Central memory CD8-positive, alpha-beta T cell (primary cell): ENCODE data around the gene ZNF133.

ENCODE experiments used
- ATAC-seq: fragments of 150-1000 bp; cut with Tn5 transposase; replicated peaks from 2 replicates; pipeline ENCODE4 v1.10.0; 2022; ENCODE audit warnings: mild to moderate bottlenecking, moderate FRiP score, moderate number of reproducible peaks; ENCODE audit not compliant: poor library complexity, severe bottlenecking; ENCODE audit errors: extremely low read depth
- DNase-seq, 2 donors: peaks; one replicate each; pipeline ENCODE4 v3.0.0; 2021; ENCODE audit warnings: low spot score in 2 of 2
- H3K27ac Mint-ChIP-seq: one replicate; pipeline ENCODE4 v1.8.0; 2022; ENCODE audit warnings: low read depth, mild to moderate bottlenecking, moderate library complexity, mixed read lengths
- H3K27me3 Mint-ChIP-seq: one replicate; pipeline ENCODE4 v1.8.0; 2022; ENCODE audit warnings: mixed read lengths
- H3K36me3 Mint-ChIP-seq: one replicate; pipeline ENCODE4 v1.8.0; 2022; ENCODE audit warnings: mild to moderate bottlenecking, moderate library complexity, mixed read lengths; ENCODE audit not compliant: insufficient read depth
- H3K4me1 Mint-ChIP-seq: one replicate; pipeline ENCODE4 v1.8.0; 2022; ENCODE audit warnings: mixed read lengths
- H3K4me3 Mint-ChIP-seq: one replicate; pipeline ENCODE4 v1.8.0; 2022; ENCODE audit warnings: mild to moderate bottlenecking, moderate library complexity, mixed read lengths
- H3K9me3 Mint-ChIP-seq: one replicate; pipeline ENCODE4 v1.8.0; 2022; ENCODE audit warnings: mixed read lengths

Gene ZNF133

DNA sequence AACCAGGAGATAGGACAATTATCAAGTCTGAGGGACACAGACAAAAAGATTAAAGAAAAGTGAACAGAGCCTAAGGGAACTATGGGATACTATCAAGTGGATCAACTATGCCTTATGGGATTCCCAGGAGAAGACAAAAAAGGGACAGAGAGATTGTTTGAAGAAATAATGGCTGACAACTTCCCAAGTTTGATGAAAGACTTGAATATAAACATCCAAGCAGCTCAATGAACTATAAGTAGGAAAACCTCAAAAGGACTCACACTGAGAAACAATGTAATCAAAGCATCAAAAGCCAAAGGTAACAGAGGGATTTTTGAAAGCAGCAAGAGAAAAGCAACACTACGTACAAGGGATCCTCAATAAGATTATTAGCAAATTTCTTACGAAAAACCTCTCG is 11.0 kb downstream of the ZNF133 start:
- DNase-seq, result no peak
- no peaks in the 10 kb centered on the region for H3K36me3 Mint-ChIP-seq
- H3K4me1 Mint-ChIP-seq, result no peaks in the 10 kb centered on the region
- no peaks in the 10 kb centered on the region for H3K9me3 Mint-ChIP-seq
- no peak overlapping the region for H3K4me3 Mint-ChIP-seq
- H3K27me3 Mint-ChIP-seq, result no peaks in the 10 kb centered on the region
- no peak overlapping the region for H3K27ac Mint-ChIP-seq
- no peak for ATAC-seq

DNA sequence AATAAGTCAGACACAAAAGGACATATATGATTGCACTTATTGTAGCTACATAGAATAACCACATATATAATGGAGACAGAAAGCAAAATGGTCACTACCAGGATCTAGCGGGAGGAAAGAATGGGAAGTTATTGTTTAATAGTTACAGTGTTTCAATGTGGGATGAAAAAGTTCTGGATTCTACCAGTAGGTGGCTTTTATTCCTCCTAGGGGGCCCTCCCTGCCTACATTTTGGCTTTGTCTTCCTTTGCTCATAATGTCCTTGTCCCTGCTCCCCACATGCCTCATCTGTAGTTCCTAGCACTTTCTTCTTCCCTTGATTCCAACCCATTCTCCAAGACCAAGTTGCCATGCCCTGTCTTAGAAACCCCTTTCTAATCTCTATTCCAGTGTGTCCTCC is 16.3 kb downstream of the ZNF133 start:
- Mint-ChIP-seq H3K36me3 (peaks cover 5% of the 10 kb centered on the region), H3K4me3 (no peak overlapping the region), H3K27me3 (no peaks in the 10 kb centered on the region), H3K9me3 (no peaks in the 10 kb centered on the region), H3K4me1 (peaks cover 5% of the 10 kb centered on the region), H3K27ac (no peak overlapping the region)
- ATAC-seq (no peak), DNase-seq (no peak)

DNA sequence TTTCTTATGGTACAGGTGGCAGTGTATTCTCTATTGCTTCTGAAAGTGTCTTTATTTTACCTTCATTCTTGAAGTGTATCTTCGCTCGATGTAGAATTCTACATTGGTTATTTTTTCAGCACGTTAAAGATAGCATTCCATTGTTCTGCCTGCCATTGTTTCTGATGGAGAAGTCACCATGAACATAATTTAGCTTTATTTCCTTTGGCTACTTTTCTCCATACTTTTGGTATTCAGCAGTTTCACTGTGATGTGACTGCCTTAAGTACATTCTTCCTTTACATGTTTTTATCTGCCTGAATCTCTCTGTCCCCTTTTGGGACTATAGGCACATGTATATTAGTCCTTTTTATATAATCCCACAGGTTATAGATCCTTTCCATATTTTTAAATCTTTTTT is 19.0 kb downstream of the ZNF133 start:
- no peaks in the 10 kb centered on the region for H3K27me3 Mint-ChIP-seq
- ATAC-seq (no peak), DNase-seq (no peak)
- H3K4me3 Mint-ChIP-seq, result no peak overlapping the region
- no peak overlapping the region for H3K27ac Mint-ChIP-seq
- H3K4me1 Mint-ChIP-seq, result peaks cover 5% of the 10 kb centered on the region
- no peaks in the 10 kb centered on the region for H3K9me3 Mint-ChIP-seq
- peaks cover 6% of the 10 kb centered on the region for H3K36me3 Mint-ChIP-seq

DNA sequence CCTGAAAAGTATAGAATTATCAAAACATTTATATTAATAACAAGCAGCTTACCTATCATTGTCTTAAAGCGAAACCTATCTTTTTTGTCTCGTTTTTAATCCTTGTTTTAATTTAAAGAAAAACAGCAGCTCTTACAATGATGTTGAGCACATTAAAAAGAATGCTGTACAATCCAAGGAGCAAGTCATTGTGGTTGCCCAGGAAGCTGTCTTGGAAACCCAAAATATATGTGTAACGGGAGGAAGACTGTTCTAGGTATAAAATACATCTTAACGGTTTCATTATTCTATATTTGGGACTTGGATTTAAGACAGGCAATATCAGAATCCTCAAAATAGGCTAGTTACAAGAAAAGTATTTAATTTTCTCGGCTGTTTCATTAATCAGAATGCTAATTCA is 21.7 kb downstream of the ZNF133 start:
- H3K36me3 Mint-ChIP-seq, result peaks cover 9% of the 10 kb centered on the region
- no peak overlapping the region for H3K27ac Mint-ChIP-seq
- no peak for ATAC-seq
- no peaks in the 10 kb centered on the region for H3K27me3 Mint-ChIP-seq
- H3K4me3 Mint-ChIP-seq, result no peak overlapping the region
- no peak for DNase-seq
- no peaks in the 10 kb centered on the region for H3K9me3 Mint-ChIP-seq
- H3K4me1 Mint-ChIP-seq, result peaks cover 5% of the 10 kb centered on the region

DNA sequence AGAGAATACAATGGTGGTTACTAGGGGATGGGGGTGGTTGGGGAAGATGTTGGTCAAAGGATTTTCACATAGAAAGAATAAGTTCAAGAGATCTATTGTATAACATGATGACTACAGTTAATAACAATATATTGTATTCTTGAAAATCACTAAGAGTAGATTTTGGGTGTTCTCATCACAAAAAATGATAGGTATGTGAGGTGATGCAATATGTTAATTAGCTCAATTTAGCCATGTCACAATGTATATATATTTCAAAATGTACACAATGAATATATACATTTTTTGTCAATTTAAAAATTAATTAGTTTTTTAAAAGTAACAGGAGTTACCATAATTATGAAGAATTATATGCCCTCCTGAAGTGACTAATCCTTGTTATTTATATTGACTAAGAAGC is 22.3 kb downstream of the ZNF133 start:
- Mint-ChIP-seq H3K27me3 (no peaks in the 10 kb centered on the region), H3K4me1 (peaks cover 5% of the 10 kb centered on the region), H3K4me3 (no peak overlapping the region), H3K36me3 (peaks cover 9% of the 10 kb centered on the region), H3K27ac (no peak overlapping the region), H3K9me3 (no peaks in the 10 kb centered on the region)
- no peak for ATAC-seq
- DNase-seq, result no peak

DNA sequence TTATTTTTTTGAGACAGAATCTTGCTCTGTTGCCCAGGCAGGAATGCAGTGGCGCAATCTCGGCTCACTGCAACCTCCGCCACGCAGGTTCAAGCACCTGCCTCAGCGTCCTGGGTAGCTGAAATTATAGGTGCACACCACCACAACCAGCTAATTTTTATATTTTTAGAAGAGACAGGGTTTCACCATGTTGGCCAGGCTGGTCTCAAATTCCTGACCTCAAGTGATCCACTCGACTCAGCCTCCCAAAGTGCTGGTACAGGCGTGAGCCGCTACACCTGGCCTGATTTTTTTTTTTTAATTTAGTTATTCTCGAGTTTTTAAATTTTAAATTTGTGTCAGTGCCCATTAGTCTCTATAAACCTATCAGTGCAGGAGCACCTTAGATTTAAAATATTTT is 24.4 kb downstream of the ZNF133 start:
- Mint-ChIP-seq H3K4me1 (peaks cover 5% of the 10 kb centered on the region), H3K9me3 (no peaks in the 10 kb centered on the region), H3K27ac (no peak overlapping the region), H3K36me3 (peaks cover 6% of the 10 kb centered on the region), H3K27me3 (no peaks in the 10 kb centered on the region), H3K4me3 (no peak overlapping the region)
- ATAC-seq (no peak), DNase-seq (no peak)

DNA sequence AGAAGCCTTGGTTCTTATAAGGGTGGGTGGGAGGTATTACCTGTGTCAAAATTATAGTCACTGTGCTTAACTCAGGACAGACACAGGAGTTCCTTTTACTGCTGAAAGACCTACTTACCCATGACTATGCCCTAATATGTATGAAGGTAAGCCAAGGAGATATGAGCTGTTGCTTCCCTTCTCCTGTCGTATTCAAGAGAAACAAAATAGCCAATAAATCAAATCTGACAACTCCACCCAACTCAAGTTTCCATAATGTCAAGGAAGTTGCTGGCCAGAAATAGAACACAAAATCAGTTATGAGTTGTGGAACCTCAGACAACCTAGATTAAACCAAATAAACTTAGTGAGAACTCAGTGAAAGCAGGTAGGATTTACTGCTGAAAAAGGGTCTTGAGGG is 25.1 kb downstream of the ZNF133 start:
- peaks cover 6% of the 10 kb centered on the region for H3K36me3 Mint-ChIP-seq
- H3K27me3 Mint-ChIP-seq, result no peaks in the 10 kb centered on the region
- H3K4me3 Mint-ChIP-seq, result no peak overlapping the region
- DNase-seq (no peak), ATAC-seq (no peak)
- peaks cover 5% of the 10 kb centered on the region for H3K4me1 Mint-ChIP-seq
- no peak overlapping the region for H3K27ac Mint-ChIP-seq
- no peaks in the 10 kb centered on the region for H3K9me3 Mint-ChIP-seq

DNA sequence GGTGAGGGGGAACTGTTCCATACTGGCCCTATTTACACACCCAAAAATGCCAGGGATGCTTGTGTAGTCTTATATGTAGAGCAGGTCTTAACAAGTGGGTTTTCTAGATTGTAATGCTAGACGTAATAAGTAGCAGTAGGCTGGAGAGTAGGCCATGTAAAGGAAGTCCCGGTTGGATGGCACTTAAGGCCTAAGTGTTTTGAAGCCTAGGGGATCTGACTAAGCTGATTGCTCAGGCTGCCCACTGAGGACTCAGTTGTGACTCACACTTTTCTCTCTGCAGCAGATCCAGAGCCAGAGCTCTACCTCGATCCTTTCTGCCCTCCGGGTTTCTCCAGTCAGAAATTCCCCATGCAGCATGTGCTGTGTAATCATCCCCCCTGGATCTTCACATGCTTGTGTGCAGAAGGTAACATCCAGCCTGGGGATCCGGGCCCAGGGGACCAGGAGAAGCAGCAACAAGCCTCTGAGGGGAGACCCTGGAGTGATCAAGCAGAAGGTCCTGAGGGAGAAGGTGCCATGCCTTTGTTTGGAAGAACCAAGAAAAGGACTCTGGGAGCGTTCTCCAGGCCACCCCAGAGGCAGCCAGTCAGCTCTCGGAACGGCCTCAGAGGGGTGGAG is 26.6 kb downstream of the ZNF133 start:
- no peak overlapping the region for H3K27ac Mint-ChIP-seq
- DNase-seq (no peak), ATAC-seq (no peak)
- H3K4me1 Mint-ChIP-seq, result no peaks in the 10 kb centered on the region
- H3K9me3 Mint-ChIP-seq, result no peaks in the 10 kb centered on the region
- no peaks in the 10 kb centered on the region for H3K27me3 Mint-ChIP-seq
- peaks cover 6% of the 10 kb centered on the region for H3K36me3 Mint-ChIP-seq
- no peak overlapping the region for H3K4me3 Mint-ChIP-seq

DNA sequence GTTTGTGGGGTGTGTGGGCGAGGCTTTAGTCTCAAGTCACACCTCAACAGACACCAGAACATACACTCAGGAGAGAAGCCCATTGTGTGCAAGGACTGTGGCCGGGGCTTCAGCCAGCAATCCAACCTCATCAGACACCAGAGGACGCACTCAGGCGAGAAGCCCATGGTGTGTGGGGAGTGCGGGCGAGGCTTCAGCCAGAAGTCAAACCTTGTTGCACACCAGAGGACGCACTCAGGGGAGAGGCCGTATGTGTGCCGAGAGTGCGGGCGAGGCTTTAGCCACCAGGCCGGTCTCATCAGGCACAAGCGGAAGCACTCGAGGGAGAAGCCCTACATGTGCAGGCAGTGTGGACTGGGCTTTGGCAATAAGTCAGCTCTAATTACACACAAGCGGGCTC is 27.8 kb downstream of the ZNF133 start:
- no peaks in the 10 kb centered on the region for H3K4me1 Mint-ChIP-seq
- no peak overlapping the region for H3K4me3 Mint-ChIP-seq
- H3K27ac Mint-ChIP-seq, result no peak overlapping the region
- ATAC-seq (no peak), DNase-seq (no peak)
- H3K9me3 Mint-ChIP-seq, result no peaks in the 10 kb centered on the region
- no peaks in the 10 kb centered on the region for H3K27me3 Mint-ChIP-seq
- H3K36me3 Mint-ChIP-seq, result peaks cover 4% of the 10 kb centered on the region

DNA sequence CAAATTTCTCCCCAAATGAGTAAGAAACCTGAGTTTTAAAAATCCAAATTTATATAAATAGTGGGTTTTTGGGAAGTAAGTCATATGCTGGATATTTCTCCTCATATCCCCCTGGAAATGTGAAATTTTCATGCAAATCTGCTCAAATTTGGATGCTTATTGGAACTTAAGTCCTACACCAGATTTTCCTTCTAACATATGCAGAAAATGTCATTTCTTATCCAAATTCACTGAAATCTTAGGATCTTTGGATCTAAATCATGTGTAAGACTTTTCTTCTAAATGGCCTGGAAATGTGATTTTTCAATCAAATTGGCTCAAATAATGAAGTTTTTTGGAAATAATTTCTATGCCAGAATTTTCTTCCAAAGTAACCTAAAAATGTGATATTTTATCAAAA is 33.0 kb downstream of the ZNF133 start:
- Mint-ChIP-seq H3K27ac (no peak overlapping the region), H3K4me1 (no peaks in the 10 kb centered on the region), H3K4me3 (no peak overlapping the region), H3K36me3 (no peaks in the 10 kb centered on the region), H3K27me3 (no peaks in the 10 kb centered on the region), H3K9me3 (peaks cover 2% of the 10 kb centered on the region)
- ATAC-seq, result no peak
- no peak for DNase-seq

DNA sequence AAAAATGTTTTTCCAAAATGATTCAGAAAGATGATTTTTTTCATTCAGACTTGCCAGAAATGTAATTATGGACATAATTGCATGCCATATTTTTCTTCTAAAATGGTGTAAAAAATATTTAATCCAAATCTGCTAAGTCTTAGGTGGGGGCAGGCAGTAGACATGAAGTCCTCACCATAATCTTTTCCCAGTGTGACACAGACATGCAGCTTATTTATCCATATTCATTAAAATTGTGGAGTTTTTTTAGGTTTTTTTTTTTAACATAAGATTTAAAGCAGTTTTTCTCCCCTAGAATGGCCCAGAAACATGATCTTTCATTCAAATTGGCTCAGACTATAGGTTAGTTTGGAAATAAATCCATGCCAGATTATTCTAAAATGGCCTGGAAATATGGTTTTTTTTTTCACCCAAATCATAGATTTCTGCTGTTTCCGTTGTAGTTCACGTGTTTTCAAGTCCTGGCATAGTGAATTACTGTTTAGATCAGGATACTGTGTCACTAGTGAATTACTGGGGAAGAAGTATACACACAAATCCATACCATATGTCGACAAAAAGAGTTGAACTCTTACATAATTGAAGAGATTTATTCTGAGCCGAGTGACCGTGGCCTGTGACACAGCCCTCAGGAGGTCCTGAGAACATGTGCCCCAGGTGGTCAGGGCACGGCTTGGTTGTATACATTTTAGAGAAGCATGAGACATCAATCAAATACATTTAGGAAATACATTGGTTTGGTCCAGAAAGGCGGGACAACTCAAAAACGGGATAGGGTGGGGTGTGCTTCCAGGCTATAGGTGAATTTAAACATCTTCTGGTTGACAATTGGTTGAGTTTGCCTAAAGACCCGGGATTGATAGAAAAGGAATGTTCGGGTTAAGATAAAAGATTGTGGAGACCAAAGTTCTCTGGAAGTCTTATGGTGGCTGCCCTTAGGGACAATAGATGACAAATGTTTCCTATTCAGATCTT is 33.9 kb downstream of the ZNF133 start:
- H3K27me3 Mint-ChIP-seq, result no peaks in the 10 kb centered on the region
- DNase-seq (no peak), ATAC-seq (no peak)
- peaks cover 4% of the 10 kb centered on the region for H3K9me3 Mint-ChIP-seq
- no peaks in the 10 kb centered on the region for H3K4me1 Mint-ChIP-seq
- H3K27ac Mint-ChIP-seq, result no peak overlapping the region
- H3K4me3 Mint-ChIP-seq, result no peak overlapping the region
- no peaks in the 10 kb centered on the region for H3K36me3 Mint-ChIP-seq

DNA sequence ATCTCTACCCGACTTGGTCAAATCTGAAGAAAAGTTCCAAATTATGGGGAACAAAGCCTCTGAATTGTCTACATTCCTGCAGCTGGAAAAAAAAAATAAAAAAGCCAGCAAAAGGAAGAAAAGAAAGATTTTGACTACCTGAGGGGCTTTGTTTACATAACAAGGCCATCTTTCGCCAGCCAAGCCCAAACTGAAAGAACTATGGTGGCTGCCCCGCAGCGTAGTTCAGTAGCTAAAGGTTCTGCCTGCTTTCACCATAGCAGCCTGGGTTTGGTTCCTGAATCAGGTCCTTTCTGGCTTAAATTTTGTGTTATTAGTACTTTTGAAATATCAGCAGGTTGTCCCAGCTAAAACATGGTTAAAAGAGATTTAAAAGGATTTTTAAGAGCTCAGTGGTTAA is 35.4 kb downstream of the ZNF133 start:
- Mint-ChIP-seq H3K27me3 (no peaks in the 10 kb centered on the region), H3K9me3 (peaks cover 4% of the 10 kb centered on the region)

DNA sequence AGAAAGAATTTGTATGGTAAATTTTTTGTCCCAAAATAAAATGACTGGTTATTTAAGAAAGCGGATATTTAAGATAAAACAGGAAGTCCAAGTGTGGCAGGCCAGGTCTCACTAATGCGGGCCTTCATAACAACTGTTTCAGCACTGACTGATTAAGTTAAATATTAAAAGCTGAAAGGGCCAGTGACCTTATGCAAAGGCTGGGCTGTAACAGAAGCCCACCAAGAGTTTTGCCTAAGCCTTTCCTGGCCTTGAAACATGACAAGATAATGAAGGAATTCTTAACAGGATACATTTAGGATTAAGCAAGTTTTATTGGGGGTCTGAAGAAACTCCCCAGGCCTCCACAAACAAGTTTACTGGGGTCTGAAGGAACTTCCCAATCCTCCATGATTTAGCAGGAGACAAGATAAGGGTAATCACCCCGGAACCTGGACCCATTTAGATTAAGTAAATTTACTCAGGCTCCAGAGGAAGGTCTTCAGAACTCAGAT is 36.3 kb downstream of the ZNF133 start:
- Mint-ChIP-seq H3K4me3 (no peak overlapping the region), H3K36me3 (no peaks in the 10 kb centered on the region), H3K4me1 (no peaks in the 10 kb centered on the region), H3K27me3 (no peaks in the 10 kb centered on the region), H3K27ac (no peak overlapping the region), H3K9me3 (peaks cover 10% of the 10 kb centered on the region)
- ATAC-seq (no peak), DNase-seq (no peak)

More for the DNA sequence above, 35.4 kb downstream of the ZNF133 start:
- no peaks in the 10 kb centered on the region for H3K4me1 Mint-ChIP-seq
- no peak for DNase-seq
- no peaks in the 10 kb centered on the region for H3K36me3 Mint-ChIP-seq
- ATAC-seq, result no peak
- no peak overlapping the region for H3K4me3 Mint-ChIP-seq
- no peak overlapping the region for H3K27ac Mint-ChIP-seq
